ENCODE measurements around the gene CD52.
"Not testable (repeated sequence)": the region's sequence is repeated elsewhere in the genome, so short reads cannot be mapped to it uniquely, and the experiment has no call there.

The CD52 gene

DNA sequence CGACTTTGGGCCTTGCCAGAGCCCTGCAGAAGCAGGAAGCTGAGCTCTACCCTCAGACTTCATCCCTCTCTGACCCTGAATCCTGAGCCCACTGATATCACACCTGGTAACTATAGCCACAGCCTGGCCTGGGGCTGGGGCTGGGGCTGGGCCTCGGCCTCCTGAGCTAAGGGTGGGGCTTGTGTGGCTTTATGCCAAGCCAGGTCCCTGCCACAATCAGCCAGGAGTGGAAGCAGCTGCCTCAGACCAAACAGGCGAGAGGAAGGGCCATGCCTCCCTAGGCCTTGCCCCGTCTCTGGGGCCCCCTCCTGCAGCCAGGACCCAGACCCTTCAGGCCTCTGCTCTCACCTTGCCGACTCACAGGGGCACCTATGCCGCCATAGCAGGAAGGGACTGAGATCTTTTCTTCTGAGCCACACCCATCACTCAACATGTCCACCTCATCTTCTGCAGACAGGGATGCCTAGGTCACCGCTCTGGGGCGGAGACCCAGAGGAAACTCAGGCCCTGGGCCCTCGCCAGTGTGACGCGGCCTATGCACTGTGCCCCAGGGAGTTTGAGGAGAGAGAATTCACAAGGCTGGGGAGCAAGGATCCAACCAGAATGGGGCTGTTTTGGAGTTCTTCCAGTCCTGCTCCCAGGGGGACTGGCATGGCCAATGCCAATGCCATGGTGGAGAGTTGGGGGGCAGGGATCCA, 17.0 kb upstream of the CD52 start:
- Histone ChIP-seq H3K27me3 (ENCODE audit: control insufficient read depth in 2 of 2, insufficient read depth in 2 of 2, low read length in 2 of 2) (no peaks in the 10 kb centered on the region), H3K36me3 (ENCODE audit: control insufficient read depth in 2 of 2, insufficient read depth in 2 of 2, low read length in 2 of 2) (no peaks in the 10 kb centered on the region), H3K4me1 (ENCODE audit: control insufficient read depth in 2 of 2, insufficient read depth in 2 of 2, low read length in 2 of 2) (peaks cover 2 to 3% of the 10 kb centered on the region in 2 donors), H3K27ac (ENCODE audit: low read depth in 2 of 2, low read length in 2 of 2) (no peak overlapping the region), H3K9me3 (ENCODE audit: control insufficient read depth in 2 of 2, low read length in 2 of 2) (no peaks in the 10 kb centered on the region), H3K4me3 (ENCODE audit: low read length in 2 of 2) (no peak overlapping the region), H3K9ac (ENCODE audit: low read depth in 1 of 2, low read length in 2 of 2) (no peak overlapping the region)

DNA sequence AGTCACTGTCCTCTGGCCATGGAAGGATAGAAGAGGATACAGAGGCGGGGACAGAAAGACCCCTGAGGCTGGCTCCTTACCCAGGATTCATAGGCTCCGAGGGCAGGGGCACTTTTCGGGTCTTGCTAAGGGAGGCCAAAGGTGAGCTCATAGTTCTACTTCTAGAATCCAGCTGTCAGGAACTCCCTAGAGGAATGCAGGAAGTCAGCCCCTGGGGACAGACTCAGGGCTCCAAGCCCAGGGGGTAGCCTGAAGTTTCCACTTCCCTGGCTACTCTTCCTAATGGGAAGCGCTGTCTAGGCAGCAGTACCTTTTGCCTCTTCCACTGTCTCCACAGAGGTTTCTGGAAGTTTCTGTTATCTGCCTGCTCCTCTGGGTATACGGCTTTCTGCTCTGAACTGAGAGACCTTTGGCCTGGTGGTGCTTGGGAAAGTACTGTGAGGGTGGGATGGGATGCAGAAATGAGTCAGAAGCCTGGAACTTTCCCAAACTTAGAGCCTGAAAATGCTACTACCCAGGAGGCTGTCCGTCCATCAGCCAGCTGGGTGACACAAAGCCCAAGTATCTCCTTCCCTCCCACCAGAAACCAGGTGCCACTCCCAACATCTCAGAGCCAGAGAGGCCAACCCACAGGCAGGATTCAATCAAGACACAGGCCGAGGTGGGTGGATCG, 14.9 kb upstream of the CD52 start:
- Histone ChIP-seq H3K27me3 (ENCODE audit: control insufficient read depth in 2 of 2, insufficient read depth in 2 of 2, low read length in 2 of 2) (no peaks in the 10 kb centered on the region), H3K4me1 (ENCODE audit: control insufficient read depth in 2 of 2, insufficient read depth in 2 of 2, low read length in 2 of 2) (peaks cover 12% of the 10 kb centered on the region in 2 donors), H3K9ac (ENCODE audit: low read depth in 1 of 2, low read length in 2 of 2) (no peak overlapping the region), H3K27ac (ENCODE audit: low read depth in 2 of 2, low read length in 2 of 2) (no peak overlapping the region), H3K4me3 (ENCODE audit: low read length in 2 of 2) (no peak overlapping the region), H3K9me3 (ENCODE audit: control insufficient read depth in 2 of 2, low read length in 2 of 2) (no peaks in the 10 kb centered on the region), H3K36me3 (ENCODE audit: control insufficient read depth in 2 of 2, insufficient read depth in 2 of 2, low read length in 2 of 2) (no peaks in the 10 kb centered on the region)

DNA sequence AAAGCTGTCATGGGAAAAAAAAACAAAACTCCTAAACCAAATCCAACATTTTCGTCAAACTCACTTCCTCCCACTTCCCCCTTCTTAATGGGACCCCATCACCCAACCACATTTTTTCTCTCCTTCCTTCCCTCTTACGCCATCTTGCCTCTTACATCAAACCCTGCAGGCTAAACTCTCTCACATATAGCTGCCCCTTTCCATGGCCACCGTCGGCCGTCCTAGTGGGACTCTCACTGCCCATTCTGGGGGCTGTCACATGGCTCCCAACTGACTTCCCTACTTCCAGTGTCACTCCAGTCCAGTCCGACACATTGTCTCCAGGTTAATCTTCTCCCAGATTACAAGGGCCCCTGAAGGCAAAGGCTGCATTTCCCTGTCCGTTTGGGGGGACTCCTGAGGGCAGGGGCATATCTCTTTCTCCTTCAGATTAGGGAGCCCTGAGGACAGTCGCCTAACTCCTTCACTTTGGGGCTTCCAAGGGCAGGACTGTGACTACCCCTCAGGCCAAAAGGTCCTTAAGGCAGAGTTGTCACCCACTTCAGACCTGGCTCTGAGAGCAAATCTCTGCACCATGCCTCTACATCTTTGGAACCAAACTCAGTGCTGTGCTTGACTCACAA, 12.0 kb upstream of the CD52 start:
- Histone ChIP-seq H3K4me1 (ENCODE audit: control insufficient read depth in 2 of 2, insufficient read depth in 2 of 2, low read length in 2 of 2) (peaks cover 10 to 12% of the 10 kb centered on the region in 2 donors), H3K9me3 (ENCODE audit: control insufficient read depth in 2 of 2, low read length in 2 of 2) (no peaks in the 10 kb centered on the region), H3K27ac (ENCODE audit: low read depth in 2 of 2, low read length in 2 of 2) (peak overlapping the region in 1 of 2 donors; percentile 32), H3K4me3 (ENCODE audit: low read length in 2 of 2) (peak overlapping the region; percentile 83 to 90), H3K9ac (ENCODE audit: low read depth in 1 of 2, low read length in 2 of 2) (peak overlapping the region; percentile 74 to 75), H3K36me3 (ENCODE audit: control insufficient read depth in 2 of 2, insufficient read depth in 2 of 2, low read length in 2 of 2) (no peaks in the 10 kb centered on the region), H3K27me3 (ENCODE audit: control insufficient read depth in 2 of 2, insufficient read depth in 2 of 2, low read length in 2 of 2) (no peaks in the 10 kb centered on the region)

GRCh38 chr1:26306290-26307229, 11.2 kb upstream of the CD52 start, which contains the start of gene UBXN11:
Gene UBXN11, minus strand, starts transcription at chr1:26306636. Its CDS starts 3,753 bp downstream, at chr1:26302883.
- peaks cover 10 to 12% of the 10 kb centered on the region in 2 donors for H3K4me1 ChIP-seq (ENCODE audit: control insufficient read depth in 2 of 2, insufficient read depth in 2 of 2, low read length in 2 of 2)
- H3K9me3 ChIP-seq (ENCODE audit: control insufficient read depth in 2 of 2, low read length in 2 of 2): no peaks in the 10 kb centered on the region
- H3K36me3 ChIP-seq (ENCODE audit: control insufficient read depth in 2 of 2, insufficient read depth in 2 of 2, low read length in 2 of 2): no peaks in the 10 kb centered on the region
- H3K4me3 ChIP-seq (ENCODE audit: low read length in 2 of 2): peak within 1 kb of the TSS; percentile 83 to 90
- H3K27me3 ChIP-seq (ENCODE audit: control insufficient read depth in 2 of 2, insufficient read depth in 2 of 2, low read length in 2 of 2): no peaks in the 10 kb centered on the region
- H3K9ac ChIP-seq (ENCODE audit: low read depth in 1 of 2, low read length in 2 of 2): peak within 1 kb of the TSS; percentile 74 to 75
- H3K27ac ChIP-seq (ENCODE audit: low read depth in 2 of 2, low read length in 2 of 2): peak within 1 kb of the TSS in 1 of 2 donors; percentile 43

- Histone ChIP-seq H3K36me3 (ENCODE audit: control insufficient read depth in 2 of 2, insufficient read depth in 2 of 2, low read length in 2 of 2) (no peaks in the 10 kb centered on the region), H3K27me3 (ENCODE audit: control insufficient read depth in 2 of 2, insufficient read depth in 2 of 2, low read length in 2 of 2) (no peaks in the 10 kb centered on the region), H3K9ac (ENCODE audit: low read depth in 1 of 2, low read length in 2 of 2) (peak overlapping the region; percentile 48 to 51), H3K9me3 (ENCODE audit: control insufficient read depth in 2 of 2, low read length in 2 of 2) (no peaks in the 10 kb centered on the region), H3K27ac (ENCODE audit: low read depth in 2 of 2, low read length in 2 of 2) (peak overlapping the region in 1 of 2 donors; percentile 43), H3K4me1 (ENCODE audit: control insufficient read depth in 2 of 2, insufficient read depth in 2 of 2, low read length in 2 of 2) (peaks cover 10 to 12% of the 10 kb centered on the region in 2 donors), H3K4me3 (ENCODE audit: low read length in 2 of 2) (peak overlapping the region; percentile 83 to 90)
Observed at GRCh38 chr1:26307363-26307781, 10.4 kb upstream of the CD52 start.

DNA sequence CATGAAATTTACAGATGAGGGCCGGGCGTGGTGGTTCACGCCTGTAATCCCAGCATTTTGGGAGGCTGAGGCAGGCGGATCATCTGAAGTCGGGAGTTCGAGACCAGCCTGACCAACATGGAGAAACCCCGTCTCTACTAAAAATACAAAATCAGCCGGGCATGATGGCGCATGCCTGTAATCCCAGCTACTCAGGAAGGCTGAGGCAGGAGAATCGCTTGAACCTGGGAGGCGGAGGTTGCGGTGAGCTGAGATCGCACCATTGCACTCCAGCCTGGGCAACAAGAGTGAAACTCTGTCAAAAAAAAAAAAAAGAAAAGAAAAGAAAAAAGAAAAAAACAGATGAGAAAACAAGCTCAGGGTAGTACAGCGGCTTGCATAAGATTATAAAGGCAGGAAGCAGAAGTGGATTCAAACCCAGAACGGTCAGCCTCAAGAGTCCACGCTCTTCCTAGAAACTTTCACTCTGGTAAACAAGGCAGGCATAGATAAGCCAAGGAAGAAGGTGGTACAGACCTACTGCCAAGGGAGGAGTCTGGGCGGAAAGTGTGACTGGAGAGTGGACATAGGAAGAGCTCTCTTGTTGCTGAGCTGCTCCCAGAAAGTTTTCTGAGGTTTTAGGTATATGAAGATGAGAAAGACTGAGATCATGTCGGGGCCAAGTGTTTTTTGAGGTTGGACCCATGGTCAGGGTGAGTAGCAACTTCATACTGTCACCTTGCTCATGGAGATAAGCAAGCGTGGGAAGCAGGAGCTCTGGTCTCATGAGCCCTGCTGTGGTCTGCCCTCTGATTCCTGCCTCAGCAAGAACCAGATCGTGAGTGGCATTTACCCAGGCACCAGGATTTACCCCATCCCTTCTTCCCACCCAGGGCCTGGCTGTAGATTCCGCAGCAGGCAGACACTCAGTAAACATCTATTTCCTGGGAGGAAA, 9.5 kb upstream of the CD52 start:
- H3K9me3 ChIP-seq (ENCODE audit: control insufficient read depth in 2 of 2, low read length in 2 of 2); H3K27me3 ChIP-seq (ENCODE audit: control insufficient read depth in 2 of 2, insufficient read depth in 2 of 2, low read length in 2 of 2); H3K36me3 ChIP-seq (ENCODE audit: control insufficient read depth in 2 of 2, insufficient read depth in 2 of 2, low read length in 2 of 2); H3K4me3 ChIP-seq (ENCODE audit: low read length in 2 of 2); H3K27ac ChIP-seq (ENCODE audit: low read depth in 2 of 2, low read length in 2 of 2); H3K9ac ChIP-seq (ENCODE audit: low read depth in 1 of 2, low read length in 2 of 2): not testable (repeated sequence)
- H3K4me1 ChIP-seq (ENCODE audit: control insufficient read depth in 2 of 2, insufficient read depth in 2 of 2, low read length in 2 of 2): peaks cover 10 to 12% of the 10 kb centered on the region in 2 donors

GRCh38 chr1:26314501-26314900, 3.3 kb upstream of the CD52 start:
- no peaks in the 10 kb centered on the region for H3K9me3 ChIP-seq (ENCODE audit: control insufficient read depth in 2 of 2, low read length in 2 of 2)
- no peaks in the 10 kb centered on the region for H3K27me3 ChIP-seq (ENCODE audit: control insufficient read depth in 2 of 2, insufficient read depth in 2 of 2, low read length in 2 of 2)
- no peak overlapping the region for H3K9ac ChIP-seq (ENCODE audit: low read depth in 1 of 2, low read length in 2 of 2)
- H3K4me1 ChIP-seq (ENCODE audit: control insufficient read depth in 2 of 2, insufficient read depth in 2 of 2, low read length in 2 of 2): peaks cover 9 to 11% of the 10 kb centered on the region in 2 donors
- no peak overlapping the region for H3K27ac ChIP-seq (ENCODE audit: low read depth in 2 of 2, low read length in 2 of 2)
- no peak overlapping the region for H3K4me3 ChIP-seq (ENCODE audit: low read length in 2 of 2)
- no peaks in the 10 kb centered on the region for H3K36me3 ChIP-seq (ENCODE audit: control insufficient read depth in 2 of 2, insufficient read depth in 2 of 2, low read length in 2 of 2)

DNA sequence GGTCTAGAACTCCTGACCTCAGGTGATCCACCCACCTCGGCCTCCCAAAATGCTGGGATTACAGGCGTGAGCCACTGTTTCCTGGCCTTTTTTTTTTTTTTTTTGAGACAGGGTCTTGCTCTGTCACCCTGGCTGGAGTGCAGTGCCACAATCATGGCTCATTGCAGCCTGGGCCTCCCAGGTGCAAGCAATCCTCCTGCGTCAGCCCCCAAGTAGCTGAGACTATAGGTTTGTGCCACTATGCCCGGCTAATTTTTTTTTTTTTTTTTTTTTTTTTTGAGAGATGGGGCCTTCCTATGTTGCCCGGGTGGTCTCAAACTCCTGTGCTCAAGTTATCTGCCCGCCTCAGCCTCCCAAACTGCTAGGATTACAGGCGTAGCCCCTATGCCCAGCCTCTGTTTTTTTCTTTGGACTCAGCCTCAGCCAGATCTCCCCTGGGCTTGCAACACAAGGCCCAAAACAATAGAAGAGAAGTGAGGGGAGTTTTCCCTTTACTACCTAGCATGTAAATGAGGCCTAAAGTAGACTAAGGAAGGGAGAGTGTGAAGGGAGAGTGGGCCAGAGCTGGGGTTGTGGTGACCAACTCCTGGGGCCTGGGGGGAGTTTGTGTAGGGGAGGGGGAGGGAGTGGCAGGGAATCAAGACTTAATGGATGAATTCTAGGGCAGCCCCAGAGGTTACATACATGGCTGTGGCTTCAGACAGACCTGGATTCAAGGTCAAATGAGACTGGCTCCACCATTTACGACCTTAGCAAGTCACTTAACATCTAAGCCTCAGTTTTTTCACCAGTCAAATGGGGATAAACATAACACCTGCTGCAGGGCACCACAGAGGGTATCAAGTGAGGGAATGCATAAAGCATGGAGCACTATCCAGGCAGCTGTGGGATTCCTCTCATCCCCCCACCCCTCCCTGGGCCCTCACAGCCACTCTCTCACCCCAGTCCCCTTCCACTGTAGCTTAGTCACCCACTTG, 1.6 kb upstream of the CD52 start:
- H3K36me3 ChIP-seq (ENCODE audit: control insufficient read depth in 2 of 2, insufficient read depth in 2 of 2, low read length in 2 of 2): no peaks in the 10 kb centered on the region
- no peak overlapping the region for H3K27ac ChIP-seq (ENCODE audit: low read depth in 2 of 2, low read length in 2 of 2)
- H3K9ac ChIP-seq (ENCODE audit: low read depth in 1 of 2, low read length in 2 of 2): no peak overlapping the region
- peaks cover 0 to 3% of the 10 kb centered on the region in 2 donors for H3K27me3 ChIP-seq (ENCODE audit: control insufficient read depth in 2 of 2, insufficient read depth in 2 of 2, low read length in 2 of 2)
- no peak overlapping the region for H3K4me3 ChIP-seq (ENCODE audit: low read length in 2 of 2)
- H3K4me1 ChIP-seq (ENCODE audit: control insufficient read depth in 2 of 2, insufficient read depth in 2 of 2, low read length in 2 of 2): peaks cover 9 to 14% of the 10 kb centered on the region in 2 donors
- no peaks in the 10 kb centered on the region for H3K9me3 ChIP-seq (ENCODE audit: control insufficient read depth in 2 of 2, low read length in 2 of 2)
